HepG2 (cell line): Measurements from ENCODE around the gene NONO.
"Not testable (repeated sequence)": the region's sequence is repeated elsewhere in the genome, so short reads cannot be mapped to it uniquely, and the experiment has no call there.

Experiments
- GABPA ChIP-seq, 2 experiments: IDR thresholded peaks; 2 replicates each; pipeline ENCODE4 v1.6.1; 2011 to 2016; ENCODE audit warnings: low read depth in 2 of 2, low read length in 1 of 2, missing biosample characterization in 1 of 2, missing genetic modification characterization in 1 of 2
- JUNB ChIP-seq: sonication (generic); formaldehyde crosslinking; IDR thresholded peaks from 2 replicates; pipeline ENCODE4 v1.8.0; 2022; ENCODE audit warnings: missing genetic modification reagents, mild to moderate bottlenecking, borderline replicate concordance
- PHF8 ChIP-seq: sonication (generic); formaldehyde crosslinking; IDR thresholded peaks from 2 replicates; pipeline ENCODE4 v1.5.0; 2020; ENCODE audit warnings: missing genetic modification reagents
- SP1 ChIP-seq, 2 experiments: fragments of 450-650 bp in 1 of 2; sonication (generic) in 1 of 2; formaldehyde crosslinking in 1 of 2; IDR thresholded peaks; 2 replicates each; pipeline versions ENCODE4 v1.4.0 to v1.6.1; 2016 to 2020; ENCODE audit warnings: missing genetic modification reagents in 1 of 2
- SRSF9 ChIP-seq: fragments of 200-400 bp; formaldehyde crosslinking; IDR thresholded peaks from 2 replicates; pipeline ENCODE4 v1.6.1; 2018; ENCODE audit warnings: borderline replicate concordance, mild to moderate bottlenecking, low read depth, low read length; ENCODE audit not compliant: insufficient read depth, poor library complexity, severe bottlenecking
- TBX2 ChIP-seq: sonication (generic); formaldehyde crosslinking; IDR thresholded peaks from 2 replicates; pipeline ENCODE4 v1.5.0; 2020; ENCODE audit warnings: missing genetic modification reagents, mild to moderate bottlenecking, borderline replicate concordance
- ZFP1 ChIP-seq: IDR thresholded peaks from 2 replicates; pipeline ENCODE4 v1.6.1; 2016
- ZNF101 ChIP-seq: sonication (generic); formaldehyde crosslinking; IDR thresholded peaks from 2 replicates; pipeline ENCODE4 v1.4.0; 2020; ENCODE audit warnings: mild to moderate bottlenecking, low read depth, missing genetic modification reagents, borderline replicate concordance
- TF ChIP-seq, protein P1 (sequence below): sonication (generic); formaldehyde crosslinking; IDR thresholded peaks from 2 replicates; pipeline ENCODE4 v1.4.0; 2020; ENCODE audit warnings: missing genetic modification reagents
- TF ChIP-seq, protein P2 (sequence below): IDR thresholded peaks from 2 replicates; pipeline ENCODE4 v1.6.1; 2016; ENCODE audit warnings: control low read depth
- TF ChIP-seq, protein P3 (sequence below), 2 experiments: sonication (generic) in 1 of 2; formaldehyde crosslinking in 1 of 2; IDR thresholded peaks; 2 replicates each; pipeline versions ENCODE4 v1.4.0 to v1.6.1; 2018 to 2020; ENCODE audit warnings: missing genetic modification reagents in 2 of 2, borderline replicate concordance in 1 of 2, low read depth in 1 of 2, mild to moderate bottlenecking in 1 of 2, missing biosample characterization in 1 of 2
- TF ChIP-seq, protein P4 (sequence below), 2 experiments: IDR thresholded peaks; 2 replicates each; pipeline ENCODE4 v1.6.1; 2011 to 2012; ENCODE audit warnings: low read length in 2 of 2, borderline replicate concordance in 1 of 2, low read depth in 1 of 2, mild to moderate bottlenecking in 1 of 2, moderate library complexity in 1 of 2
- TF ChIP-seq, protein P5 (sequence below): sonication (generic); formaldehyde crosslinking; IDR thresholded peaks from 2 replicates; pipeline ENCODE4 v1.5.0; 2020; ENCODE audit warnings: mild to moderate bottlenecking, missing genetic modification reagents, moderate library complexity

DNA sequence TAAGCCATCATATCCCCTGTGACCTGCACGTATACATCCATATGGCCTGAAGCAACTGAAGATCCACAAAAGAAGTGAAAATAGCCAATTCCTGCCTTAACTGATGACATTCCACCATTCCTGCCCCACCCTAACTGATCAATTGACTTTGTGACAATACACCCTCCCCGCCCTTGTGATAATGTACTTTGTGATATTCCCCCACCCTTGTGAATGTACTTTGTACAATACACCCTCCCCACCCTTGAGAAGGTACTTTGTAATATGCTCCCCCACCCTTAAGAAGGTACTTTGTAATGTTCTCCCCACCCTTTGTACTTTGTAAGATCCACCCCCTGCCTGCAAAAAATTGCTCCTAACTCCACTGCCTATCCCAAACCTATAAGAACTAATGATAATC is 11.1 kb upstream of the NONO start:
- not testable (repeated sequence) for TF ChIP-seq GABPA (IDR thresholded peaks at IDR 0.05; ENCODE audit: low read depth, low read length); GABPA (CRISPR knock-in tag; IDR thresholded peaks at IDR 0.05; ENCODE audit: low read depth); SRSF9; SP1 (IDR thresholded peaks at IDR 0.05); SP1 (CRISPR knock-in tag; IDR thresholded peaks at IDR 0.05); JUNB; ZFP1 (CRISPR knock-in tag); TBX2 (CRISPR knock-in tag); PHF8 (CRISPR knock-in tag); ZNF101 (CRISPR knock-in tag)
- TF ChIP-seq, protein P1, sequence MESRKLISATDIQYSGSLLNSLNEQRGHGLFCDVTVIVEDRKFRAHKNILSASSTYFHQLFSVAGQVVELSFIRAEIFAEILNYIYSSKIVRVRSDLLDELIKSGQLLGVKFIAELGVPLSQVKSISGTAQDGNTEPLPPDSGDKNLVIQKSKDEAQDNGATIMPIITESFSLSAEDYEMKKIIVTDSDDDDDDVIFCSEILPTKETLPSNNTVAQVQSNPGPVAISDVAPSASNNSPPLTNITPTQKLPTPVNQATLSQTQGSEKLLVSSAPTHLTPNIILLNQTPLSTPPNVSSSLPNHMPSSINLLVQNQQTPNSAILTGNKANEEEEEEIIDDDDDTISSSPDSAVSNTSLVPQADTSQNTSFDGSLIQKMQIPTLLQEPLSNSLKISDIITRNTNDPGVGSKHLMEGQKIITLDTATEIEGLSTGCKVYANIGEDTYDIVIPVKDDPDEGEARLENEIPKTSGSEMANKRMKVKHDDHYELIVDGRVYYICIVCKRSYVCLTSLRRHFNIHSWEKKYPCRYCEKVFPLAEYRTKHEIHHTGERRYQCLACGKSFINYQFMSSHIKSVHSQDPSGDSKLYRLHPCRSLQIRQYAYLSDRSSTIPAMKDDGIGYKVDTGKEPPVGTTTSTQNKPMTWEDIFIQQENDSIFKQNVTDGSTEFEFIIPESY (CRISPR knock-in tag): not testable (repeated sequence)
- TF ChIP-seq, protein P2, sequence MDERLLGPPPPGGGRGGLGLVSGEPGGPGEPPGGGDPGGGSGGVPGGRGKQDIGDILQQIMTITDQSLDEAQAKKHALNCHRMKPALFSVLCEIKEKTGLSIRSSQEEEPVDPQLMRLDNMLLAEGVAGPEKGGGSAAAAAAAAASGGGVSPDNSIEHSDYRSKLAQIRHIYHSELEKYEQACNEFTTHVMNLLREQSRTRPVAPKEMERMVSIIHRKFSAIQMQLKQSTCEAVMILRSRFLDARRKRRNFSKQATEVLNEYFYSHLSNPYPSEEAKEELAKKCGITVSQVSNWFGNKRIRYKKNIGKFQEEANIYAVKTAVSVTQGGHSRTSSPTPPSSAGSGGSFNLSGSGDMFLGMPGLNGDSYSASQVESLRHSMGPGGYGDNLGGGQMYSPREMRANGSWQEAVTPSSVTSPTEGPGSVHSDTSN: not testable (repeated sequence)
- TF ChIP-seq, protein P3, sequence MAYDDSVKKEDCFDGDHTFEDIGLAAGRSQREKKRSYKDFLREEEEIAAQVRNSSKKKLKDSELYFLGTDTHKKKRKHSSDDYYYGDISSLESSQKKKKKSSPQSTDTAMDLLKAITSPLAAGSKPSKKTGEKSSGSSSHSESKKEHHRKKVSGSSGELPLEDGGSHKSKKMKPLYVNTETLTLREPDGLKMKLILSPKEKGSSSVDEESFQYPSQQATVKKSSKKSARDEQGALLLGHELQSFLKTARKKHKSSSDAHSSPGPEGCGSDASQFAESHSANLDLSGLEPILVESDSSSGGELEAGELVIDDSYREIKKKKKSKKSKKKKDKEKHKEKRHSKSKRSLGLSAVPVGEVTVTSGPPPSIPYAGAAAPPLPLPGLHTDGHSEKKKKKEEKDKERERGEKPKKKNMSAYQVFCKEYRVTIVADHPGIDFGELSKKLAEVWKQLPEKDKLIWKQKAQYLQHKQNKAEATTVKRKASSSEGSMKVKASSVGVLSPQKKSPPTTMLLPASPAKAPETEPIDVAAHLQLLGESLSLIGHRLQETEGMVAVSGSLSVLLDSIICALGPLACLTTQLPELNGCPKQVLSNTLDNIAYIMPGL (CRISPR knock-in tag; IDR thresholded peaks at IDR 0.05; ENCODE audit: borderline replicate concordance in 1 of 2, low read depth in 1 of 2): not testable (repeated sequence)
- TF ChIP-seq, protein P4, sequence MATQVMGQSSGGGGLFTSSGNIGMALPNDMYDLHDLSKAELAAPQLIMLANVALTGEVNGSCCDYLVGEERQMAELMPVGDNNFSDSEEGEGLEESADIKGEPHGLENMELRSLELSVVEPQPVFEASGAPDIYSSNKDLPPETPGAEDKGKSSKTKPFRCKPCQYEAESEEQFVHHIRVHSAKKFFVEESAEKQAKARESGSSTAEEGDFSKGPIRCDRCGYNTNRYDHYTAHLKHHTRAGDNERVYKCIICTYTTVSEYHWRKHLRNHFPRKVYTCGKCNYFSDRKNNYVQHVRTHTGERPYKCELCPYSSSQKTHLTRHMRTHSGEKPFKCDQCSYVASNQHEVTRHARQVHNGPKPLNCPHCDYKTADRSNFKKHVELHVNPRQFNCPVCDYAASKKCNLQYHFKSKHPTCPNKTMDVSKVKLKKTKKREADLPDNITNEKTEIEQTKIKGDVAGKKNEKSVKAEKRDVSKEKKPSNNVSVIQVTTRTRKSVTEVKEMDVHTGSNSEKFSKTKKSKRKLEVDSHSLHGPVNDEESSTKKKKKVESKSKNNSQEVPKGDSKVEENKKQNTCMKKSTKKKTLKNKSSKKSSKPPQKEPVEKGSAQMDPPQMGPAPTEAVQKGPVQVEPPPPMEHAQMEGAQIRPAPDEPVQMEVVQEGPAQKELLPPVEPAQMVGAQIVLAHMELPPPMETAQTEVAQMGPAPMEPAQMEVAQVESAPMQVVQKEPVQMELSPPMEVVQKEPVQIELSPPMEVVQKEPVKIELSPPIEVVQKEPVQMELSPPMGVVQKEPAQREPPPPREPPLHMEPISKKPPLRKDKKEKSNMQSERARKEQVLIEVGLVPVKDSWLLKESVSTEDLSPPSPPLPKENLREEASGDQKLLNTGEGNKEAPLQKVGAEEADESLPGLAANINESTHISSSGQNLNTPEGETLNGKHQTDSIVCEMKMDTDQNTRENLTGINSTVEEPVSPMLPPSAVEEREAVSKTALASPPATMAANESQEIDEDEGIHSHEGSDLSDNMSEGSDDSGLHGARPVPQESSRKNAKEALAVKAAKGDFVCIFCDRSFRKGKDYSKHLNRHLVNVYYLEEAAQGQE (IDR thresholded peaks at IDR 0.05; ENCODE audit: borderline replicate concordance in 1 of 2, low read depth in 1 of 2, low read length in 2 of 2): not testable (repeated sequence)
- TF ChIP-seq, protein P5, sequence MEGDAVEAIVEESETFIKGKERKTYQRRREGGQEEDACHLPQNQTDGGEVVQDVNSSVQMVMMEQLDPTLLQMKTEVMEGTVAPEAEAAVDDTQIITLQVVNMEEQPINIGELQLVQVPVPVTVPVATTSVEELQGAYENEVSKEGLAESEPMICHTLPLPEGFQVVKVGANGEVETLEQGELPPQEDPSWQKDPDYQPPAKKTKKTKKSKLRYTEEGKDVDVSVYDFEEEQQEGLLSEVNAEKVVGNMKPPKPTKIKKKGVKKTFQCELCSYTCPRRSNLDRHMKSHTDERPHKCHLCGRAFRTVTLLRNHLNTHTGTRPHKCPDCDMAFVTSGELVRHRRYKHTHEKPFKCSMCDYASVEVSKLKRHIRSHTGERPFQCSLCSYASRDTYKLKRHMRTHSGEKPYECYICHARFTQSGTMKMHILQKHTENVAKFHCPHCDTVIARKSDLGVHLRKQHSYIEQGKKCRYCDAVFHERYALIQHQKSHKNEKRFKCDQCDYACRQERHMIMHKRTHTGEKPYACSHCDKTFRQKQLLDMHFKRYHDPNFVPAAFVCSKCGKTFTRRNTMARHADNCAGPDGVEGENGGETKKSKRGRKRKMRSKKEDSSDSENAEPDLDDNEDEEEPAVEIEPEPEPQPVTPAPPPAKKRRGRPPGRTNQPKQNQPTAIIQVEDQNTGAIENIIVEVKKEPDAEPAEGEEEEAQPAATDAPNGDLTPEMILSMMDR (CRISPR knock-in tag): not testable (repeated sequence)
